ENCODE results near the gene AXIN1.

AXIN1 gene

DNA sequence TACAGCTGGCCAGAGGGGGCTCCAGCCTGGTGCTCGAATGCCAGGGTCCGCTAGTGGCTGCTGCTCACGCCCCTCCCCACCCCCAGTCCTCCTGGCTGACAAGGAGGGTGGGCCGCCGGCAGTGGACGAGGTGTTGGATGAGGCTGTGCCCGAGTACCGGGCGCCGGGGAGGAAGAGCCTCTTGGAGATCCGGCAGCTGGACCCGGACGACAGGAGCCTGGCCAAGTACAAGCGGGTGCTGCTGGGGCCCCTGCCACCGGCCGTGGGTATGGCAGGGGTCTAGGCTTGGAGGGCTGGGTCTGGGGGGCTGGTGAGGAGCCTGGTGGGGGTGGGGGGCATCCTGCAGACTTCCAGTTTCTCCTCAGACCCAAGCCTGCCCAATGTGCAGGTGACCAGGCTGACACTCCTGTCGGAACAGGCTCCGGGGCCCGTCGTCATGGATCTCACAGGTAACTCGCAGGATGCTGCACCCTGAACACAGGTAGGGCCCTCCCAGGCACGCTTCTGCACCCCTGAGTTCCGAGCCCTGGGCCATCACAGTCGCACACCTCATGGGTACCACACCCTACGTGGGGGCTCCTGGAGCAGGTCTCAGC, 70.8 kb downstream of the AXIN1 start:
- DNase-seq (ENCODE audit: extremely low spot score), result no peak
- TF ChIP-seq, protein P1, sequence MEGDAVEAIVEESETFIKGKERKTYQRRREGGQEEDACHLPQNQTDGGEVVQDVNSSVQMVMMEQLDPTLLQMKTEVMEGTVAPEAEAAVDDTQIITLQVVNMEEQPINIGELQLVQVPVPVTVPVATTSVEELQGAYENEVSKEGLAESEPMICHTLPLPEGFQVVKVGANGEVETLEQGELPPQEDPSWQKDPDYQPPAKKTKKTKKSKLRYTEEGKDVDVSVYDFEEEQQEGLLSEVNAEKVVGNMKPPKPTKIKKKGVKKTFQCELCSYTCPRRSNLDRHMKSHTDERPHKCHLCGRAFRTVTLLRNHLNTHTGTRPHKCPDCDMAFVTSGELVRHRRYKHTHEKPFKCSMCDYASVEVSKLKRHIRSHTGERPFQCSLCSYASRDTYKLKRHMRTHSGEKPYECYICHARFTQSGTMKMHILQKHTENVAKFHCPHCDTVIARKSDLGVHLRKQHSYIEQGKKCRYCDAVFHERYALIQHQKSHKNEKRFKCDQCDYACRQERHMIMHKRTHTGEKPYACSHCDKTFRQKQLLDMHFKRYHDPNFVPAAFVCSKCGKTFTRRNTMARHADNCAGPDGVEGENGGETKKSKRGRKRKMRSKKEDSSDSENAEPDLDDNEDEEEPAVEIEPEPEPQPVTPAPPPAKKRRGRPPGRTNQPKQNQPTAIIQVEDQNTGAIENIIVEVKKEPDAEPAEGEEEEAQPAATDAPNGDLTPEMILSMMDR (IDR thresholded peaks at IDR 0.05; ENCODE audit: control extremely low read depth, extremely low read depth, low read depth, missing control alignments), result no peak
- CTCF ChIA-PET, result interaction anchor here (1.2 kb wide), 1 partner anchor 11 kb away, joined by 3 read pairs; no protein-coding TSS in a partner anchor
- POLR2A ChIA-PET, result no interaction called here

DNA sequence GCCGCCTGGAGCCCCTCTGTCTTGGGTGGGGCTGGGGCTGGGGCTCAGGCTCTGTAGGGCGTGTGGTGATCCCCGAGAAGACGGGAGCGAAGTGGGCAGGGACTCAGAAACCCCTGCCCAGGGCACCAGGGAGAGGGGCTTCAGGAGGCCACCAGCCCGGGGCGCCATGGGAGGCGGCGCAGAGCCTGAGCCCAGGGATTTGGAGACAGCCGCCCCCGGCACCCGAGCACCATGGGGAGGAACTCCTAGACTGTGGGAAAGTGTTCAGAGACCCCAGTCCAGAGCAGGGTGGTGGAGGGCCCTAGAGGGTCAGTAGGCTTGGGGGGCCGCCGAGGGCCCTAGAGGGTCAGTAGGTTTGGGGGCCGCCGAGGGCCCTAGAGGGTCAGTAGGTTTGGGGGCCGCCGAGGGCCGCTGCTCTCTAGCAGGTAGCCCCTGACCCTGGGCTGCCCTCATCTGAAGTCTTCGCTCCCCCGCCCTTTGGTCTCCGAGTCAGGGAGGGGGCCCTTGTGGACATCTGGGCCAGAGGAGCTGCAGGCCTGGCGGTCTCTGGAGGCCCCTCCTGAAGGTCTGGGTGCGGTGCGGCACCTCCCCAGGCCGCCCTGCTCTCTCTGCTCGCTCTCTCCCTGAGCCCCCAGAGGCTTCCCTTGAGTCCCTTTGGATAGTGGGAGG, 71.4 kb downstream of the AXIN1 start:
- CTCF ChIA-PET, result no interaction called here
- DNase-seq (ENCODE audit: extremely low spot score), result no peak
- TF ChIP-seq, protein P1 (IDR thresholded peaks at IDR 0.05; ENCODE audit: control extremely low read depth, extremely low read depth, low read depth, missing control alignments), result no peak
- POLR2A ChIA-PET, result no interaction called here

DNA sequence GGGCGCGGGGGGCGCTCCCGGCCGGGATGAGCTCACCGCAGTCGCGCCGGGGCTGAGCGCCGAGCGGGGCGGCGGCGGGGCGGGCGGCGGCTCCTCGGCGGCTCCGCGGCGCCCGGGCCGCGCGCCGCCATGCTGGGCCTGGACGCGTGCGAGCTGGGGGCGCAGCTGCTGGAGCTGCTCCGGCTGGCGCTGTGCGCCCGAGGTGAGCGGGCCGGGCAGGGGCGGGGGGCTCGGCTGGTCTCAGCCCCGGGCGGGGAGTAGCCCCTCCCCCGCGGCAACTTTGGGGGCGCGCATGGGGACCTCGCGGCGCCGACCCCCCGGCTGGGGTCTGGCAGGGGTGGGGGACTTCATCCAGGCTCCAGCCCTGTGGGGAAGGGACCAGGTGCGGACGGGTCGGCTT, 72.0 kb downstream of the AXIN1 start, which contains the start of gene ARHGDIG:
ARHGDIG (plus strand) TSS at position 40 of the 400 bp plus-strand sequence; CDS start at position 130, 90 bp downstream.
- POLR2A ChIA-PET, result no interaction called here
- CTCF ChIA-PET, result interaction anchor here (2.2 kb wide), 1 partner anchor 183 kb away, joined by 5 read pairs; no protein-coding TSS in a partner anchor

DNA sequence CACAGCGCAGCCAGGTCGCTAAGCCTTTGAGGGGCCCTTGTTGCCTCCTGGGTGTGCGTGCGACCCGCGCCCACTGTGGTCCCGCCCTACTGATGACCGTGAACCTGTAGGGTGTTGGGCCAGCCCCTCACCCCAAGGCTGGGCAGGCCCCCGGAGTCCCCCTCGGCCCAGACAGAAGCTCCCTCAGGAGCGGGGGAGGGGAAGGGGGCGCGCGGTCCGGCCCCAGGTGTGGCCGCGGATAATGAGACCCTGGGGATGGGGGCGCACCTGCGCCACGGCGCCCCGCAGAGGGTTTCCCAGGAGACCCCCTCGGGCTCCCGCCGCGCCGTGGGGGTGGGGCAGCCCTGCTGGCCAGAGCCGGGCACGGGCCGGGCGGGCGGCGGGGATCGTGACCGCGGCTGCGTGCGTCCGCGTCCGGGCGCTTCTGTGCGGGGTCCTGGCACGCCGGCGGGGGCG, 72.5 kb downstream of the AXIN1 start:
- TF ChIP-seq, protein P1 (IDR thresholded peaks at IDR 0.05; ENCODE audit: control extremely low read depth, extremely low read depth, low read depth, missing control alignments), result no peak
- CTCF ChIA-PET, result interaction anchor here (2.2 kb wide), 1 partner anchor 183 kb away, joined by 5 read pairs; no protein-coding TSS in a partner anchor
- POLR2A ChIA-PET, result no interaction called here
- no peak for DNase-seq (ENCODE audit: extremely low spot score)

More for the DNA sequence above, 72.0 kb downstream of the AXIN1 start, which contains the start of gene ARHGDIG:
- DNase-seq (ENCODE audit: extremely low spot score), result no peak
- TF ChIP-seq, protein P1 (IDR thresholded peaks at IDR 0.05; ENCODE audit: control extremely low read depth, extremely low read depth, low read depth, missing control alignments), result no peak

DNA sequence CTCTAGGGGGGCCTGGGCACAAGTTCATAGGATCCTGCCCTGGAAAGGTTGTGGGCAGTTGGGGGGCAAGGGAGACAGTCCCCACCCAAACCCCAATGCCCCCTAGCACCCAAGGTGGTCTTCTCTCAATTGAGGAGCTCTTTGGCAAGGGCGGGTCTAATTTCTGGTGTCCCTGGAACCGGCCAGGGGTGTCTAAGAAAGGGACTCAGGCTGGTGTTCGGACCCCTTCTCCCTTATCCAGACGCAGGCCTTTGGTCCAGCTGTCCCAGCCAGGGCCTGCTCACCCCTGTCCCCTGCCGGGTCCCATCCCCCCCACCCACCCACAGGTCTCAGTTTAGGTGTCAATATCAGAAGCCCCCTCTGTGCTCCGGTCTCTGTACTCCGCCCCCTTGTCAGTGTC, 73.0 kb downstream of the AXIN1 start:
- TF ChIP-seq, protein P1 (IDR thresholded peaks at IDR 0.05; ENCODE audit: control extremely low read depth, extremely low read depth, low read depth, missing control alignments), result no peak
- no peak for DNase-seq (ENCODE audit: extremely low spot score)
- CTCF ChIA-PET, result interaction anchor here (2.2 kb wide), 1 partner anchor 182 kb away, joined by 5 read pairs; no protein-coding TSS in a partner anchor
- POLR2A ChIA-PET, result no interaction called here

DNA sequence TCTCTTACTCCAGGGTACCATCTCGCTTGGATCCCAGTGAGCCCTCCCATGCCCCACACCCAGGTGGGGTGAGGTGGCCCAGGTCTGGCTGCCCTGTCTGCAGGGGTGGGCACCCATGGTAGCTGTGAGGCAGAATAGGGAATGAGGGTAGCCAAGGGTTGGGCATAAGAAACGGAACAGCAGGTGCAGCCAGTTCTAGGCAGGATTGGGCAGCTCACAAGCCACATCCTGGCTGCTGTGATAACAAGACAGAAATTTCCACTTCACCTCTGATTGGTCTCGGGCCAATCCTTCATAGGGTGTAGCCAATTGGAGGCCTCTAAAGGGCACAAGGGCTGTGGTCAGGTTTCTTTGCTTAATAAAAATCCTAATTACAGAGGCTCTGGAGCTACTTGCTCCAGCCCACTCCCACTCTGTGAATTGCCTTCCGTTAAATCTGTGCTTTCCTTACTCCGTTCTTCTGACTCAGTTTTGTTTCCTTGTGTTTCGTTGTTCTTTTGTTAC, 73.6 kb downstream of the AXIN1 start:
- ChIA-PET CTCF (interaction anchor here (2.2 kb wide), 1 partner anchor 182 kb away, joined by 5 read pairs; no protein-coding TSS in a partner anchor), POLR2A (no interaction called here)
- no peak for DNase-seq (ENCODE audit: extremely low spot score)
- TF ChIP-seq, protein P1 (IDR thresholded peaks at IDR 0.05; ENCODE audit: control extremely low read depth, extremely low read depth, low read depth, missing control alignments), result no peak

Measured in GM10248 (cell line).